Fibroblast of lung (primary cell): ENCODE results near the gene TBXT.

Source experiments
- EZH2 ChIP-seq: IDR thresholded peaks from 2 replicates; pipeline ENCODE4 v1.5.1; 2012; ENCODE audit warnings: low read length, control low read depth, mild to moderate bottlenecking; ENCODE audit errors: missing control alignments
- TF ChIP-seq, protein P1 (sequence below), 2 donors: IDR thresholded peaks in 1 of 2; conservative IDR thresholded peaks in 1 of 2; 1 replicate in 1 of 2; 2 replicates in 1 of 2; pipeline ENCODE4 v1.5.1; 2011 to 2012; ENCODE audit warnings: low read length in 2 of 2, control low read depth in 1 of 2, inconsistent platforms in 1 of 2, low read depth in 1 of 2, mild to moderate bottlenecking in 1 of 2

DNA sequence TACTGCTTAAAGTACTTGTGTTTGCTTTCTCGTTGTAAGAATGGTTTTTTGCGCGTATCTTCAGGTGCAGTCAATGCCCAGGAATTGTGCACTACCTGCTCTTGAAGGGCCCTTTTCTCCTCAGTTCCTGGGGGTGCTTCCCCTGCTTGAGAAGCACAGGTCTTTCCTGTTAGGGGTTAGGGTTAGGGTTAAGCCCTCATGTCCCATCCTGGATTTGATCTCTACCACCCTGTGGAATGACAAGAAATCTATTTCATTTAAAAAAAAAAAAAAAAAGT is 39.6 kb upstream of the TBXT start:
- TF ChIP-seq EZH2 = no peak
- TF ChIP-seq, protein P1, sequence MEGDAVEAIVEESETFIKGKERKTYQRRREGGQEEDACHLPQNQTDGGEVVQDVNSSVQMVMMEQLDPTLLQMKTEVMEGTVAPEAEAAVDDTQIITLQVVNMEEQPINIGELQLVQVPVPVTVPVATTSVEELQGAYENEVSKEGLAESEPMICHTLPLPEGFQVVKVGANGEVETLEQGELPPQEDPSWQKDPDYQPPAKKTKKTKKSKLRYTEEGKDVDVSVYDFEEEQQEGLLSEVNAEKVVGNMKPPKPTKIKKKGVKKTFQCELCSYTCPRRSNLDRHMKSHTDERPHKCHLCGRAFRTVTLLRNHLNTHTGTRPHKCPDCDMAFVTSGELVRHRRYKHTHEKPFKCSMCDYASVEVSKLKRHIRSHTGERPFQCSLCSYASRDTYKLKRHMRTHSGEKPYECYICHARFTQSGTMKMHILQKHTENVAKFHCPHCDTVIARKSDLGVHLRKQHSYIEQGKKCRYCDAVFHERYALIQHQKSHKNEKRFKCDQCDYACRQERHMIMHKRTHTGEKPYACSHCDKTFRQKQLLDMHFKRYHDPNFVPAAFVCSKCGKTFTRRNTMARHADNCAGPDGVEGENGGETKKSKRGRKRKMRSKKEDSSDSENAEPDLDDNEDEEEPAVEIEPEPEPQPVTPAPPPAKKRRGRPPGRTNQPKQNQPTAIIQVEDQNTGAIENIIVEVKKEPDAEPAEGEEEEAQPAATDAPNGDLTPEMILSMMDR (conservative IDR thresholded peaks at IDR 0.05 in 1 of 2, IDR thresholded peaks at IDR 0.05 in 1 of 2; ENCODE audit: low read depth in 1 of 2, low read length in 2 of 2) = no peak
